Measurements from ENCODE around the gene CSTB.

CSTB gene

DNA sequence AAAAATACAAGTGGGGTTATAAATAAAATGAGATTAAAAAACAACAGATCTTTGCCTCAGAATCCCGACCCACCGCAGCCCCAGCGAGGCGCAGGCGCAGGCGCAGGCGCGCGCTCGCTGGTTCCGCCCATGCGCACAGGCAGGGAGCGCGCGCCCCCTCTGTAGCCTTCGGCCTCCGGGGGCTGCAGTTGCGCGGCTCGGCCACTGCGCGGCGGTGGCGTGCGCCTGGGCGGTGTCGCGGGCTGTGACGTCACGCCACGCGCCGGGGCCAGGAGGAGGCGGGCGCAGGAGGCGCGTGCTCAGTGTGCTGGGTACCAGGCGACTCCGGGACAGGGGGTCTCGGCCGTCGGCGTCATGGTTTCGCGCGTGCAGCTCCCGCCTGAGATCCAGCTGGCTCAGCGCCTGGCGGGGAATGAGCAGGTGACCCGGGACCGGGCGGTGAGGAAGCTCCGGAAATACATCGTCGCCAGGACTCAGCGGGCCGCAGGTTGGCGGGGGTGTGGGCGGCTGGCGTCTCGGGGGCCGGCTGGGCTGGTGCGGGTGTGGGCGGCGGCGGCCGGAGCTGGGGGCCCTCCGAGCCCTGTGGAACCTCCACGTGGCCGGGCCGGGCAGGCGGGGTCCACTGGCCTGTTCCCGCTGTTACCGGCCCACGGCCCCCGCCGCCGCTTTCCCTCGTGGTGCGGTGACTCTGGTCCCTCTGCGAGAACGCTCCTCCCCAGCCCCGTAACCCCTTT is 13.3 kb upstream of the CSTB start, which contains the start of gene RRP1:
Gene RRP1, plus strand, starts transcription at position 302 of the 734 bp plus-strand sequence. Its CDS starts 53 bp downstream, at position 355.
- peak; percentile 28 for DNase-seq

GRCh38 chr21:43786807-43787440 is 10.8 kb upstream of the CSTB start:
- DNase-seq = no peak

- DNase-seq = no peak
Observed at GRCh38 chr21:43786300-43786806, 10.2 kb upstream of the CSTB start.

GRCh38 chr21:43785134-43785533 is 9.0 kb upstream of the CSTB start:
- no peak for DNase-seq

DNA sequence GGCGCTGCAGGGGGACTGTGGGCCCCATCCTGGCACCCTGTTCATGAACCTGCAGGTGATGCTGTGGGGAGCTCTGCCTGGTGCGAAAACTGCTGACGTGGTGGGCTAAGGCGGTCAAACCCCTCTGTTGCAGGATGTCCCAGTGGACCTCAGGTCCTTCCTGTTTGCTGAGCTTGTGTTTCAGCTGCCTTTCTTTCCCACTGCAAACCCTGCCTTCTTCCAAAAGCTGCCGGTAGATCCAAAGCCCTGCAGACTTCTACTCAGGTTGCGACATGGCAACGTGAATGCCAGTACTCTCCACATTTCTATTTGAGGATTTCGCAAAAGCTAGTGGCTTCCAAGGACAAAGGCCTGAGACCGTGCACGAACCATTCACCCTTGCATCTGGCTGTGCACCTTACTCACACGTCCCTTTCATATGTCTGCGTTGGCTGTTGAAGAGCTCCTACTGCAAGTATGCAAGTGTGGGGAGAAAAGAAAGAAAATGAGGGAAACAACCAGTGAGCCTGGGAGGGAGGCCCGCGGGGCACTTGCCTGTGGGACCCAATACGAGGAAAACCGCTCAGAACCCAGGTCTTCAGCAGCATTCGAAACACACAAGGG is 7.1 kb upstream of the CSTB start:
- DNase-seq = no peak

GRCh38 chr21:43782431-43783097 is 6.5 kb upstream of the CSTB start:
- no peak for DNase-seq

DNA sequence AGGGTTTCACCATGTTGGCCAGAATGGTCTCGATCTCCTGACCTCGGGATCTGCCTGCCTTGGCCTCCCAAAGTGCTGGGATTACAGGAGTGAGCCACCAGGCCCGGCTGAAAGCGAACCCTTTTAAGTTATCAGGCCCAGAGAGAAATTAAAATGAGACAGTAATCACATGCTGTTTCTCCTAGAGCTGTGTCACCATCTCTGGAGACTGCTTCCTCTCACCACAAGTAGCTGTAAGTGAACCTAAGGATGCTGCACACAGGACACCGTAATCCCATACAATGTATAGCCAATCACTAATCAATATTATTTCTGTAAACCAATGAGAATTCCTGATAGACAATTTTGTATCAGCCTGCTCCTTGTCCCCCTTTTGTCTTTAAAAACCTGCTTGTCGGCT is 5.7 kb upstream of the CSTB start:
- no peak for DNase-seq

DNA sequence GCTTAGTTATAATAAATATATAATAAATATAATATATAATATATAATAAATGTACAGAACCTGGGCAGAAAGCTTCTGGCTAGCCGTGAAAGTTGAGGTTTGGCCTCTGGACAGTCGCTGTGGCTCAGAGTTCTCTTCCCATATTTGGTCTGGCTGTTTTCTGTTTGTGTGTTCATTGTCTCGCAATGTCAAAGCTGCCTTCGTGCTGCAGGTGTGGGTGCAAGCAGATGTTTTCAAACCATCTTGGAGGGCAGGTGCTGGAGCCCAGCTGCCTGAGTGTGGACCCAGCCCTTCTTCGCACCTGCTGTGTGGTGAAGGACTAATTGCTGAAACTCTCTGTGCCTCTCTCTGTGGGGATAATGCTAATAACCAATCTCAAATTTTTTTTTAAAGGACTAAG is 3.6 kb upstream of the CSTB start:
- DNase-seq = no peak

GRCh38 chr21:43778469-43779335 is 2.6 kb upstream of the CSTB start:
- DNase-seq = no peak

GRCh38 chr21:43777953-43778352 is 1.8 kb upstream of the CSTB start:
- no peak for DNase-seq

GRCh38 chr21:43775190-43775589 is 918 bp downstream of the CSTB start:
- DNase-seq = no peak

DNA sequence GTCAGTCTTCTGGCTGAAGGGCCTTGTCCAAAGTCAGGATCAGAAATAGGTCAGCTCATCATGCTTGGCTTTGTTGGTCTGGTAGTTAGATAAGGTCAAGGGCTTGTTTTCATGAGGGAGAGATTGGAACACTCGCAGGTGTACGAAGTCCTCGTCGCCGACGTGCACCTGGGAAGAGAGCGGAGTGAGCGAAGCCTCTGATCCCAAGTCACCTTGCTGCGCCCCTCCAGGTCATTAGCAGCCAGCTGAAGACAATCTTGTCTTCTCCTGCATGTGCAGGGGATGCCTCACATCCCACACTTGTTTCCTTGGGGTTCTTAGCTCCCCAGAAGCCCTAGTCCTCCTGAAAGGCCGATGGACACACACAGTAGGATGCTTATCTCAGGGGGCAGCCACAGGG is 1.9 kb downstream of the CSTB start:
- no peak for DNase-seq

GRCh38 chr21:43772425-43772821 is 3.7 kb downstream of the CSTB start:
- no peak for DNase-seq

- DNase-seq = no peak
Observed at GRCh38 chr21:43771698-43772424, 4.2 kb downstream of the CSTB start.

- no peak for DNase-seq
Observed at GRCh38 chr21:43771199-43771675, 4.9 kb downstream of the CSTB start.

GRCh38 chr21:43770066-43770655 is 5.9 kb downstream of the CSTB start:
- DNase-seq = no peak

DNA sequence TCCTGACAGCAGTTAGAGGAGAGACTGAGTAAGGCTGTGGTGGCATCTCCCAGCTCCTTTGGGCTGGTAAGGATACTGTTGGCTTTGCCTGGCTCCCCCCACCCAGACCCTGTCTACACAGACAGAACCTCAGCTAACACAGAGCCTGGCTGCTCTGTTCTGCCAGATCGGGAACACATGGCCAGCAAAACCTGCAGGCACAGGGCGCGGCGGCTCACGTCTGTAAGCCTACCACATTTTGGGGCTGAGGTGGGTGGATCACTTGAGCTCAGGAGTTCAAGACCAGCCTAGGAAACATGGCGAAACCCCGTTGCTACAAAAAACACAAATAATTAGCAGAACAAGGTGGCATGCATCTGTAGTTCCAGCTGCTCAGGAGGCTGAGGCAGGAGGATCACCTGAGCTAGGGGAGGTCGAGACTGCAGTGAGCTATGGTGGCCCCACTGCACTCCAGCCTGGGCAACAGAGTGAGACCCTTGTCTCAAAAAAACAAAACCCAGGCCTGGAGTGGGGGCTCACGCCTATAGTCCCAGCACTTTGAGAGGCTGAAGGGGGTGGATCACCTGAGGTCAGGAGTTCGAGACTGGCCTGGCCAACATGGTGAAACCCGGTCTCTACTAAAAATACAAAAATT is 6.7 kb downstream of the CSTB start:
- DNase-seq = no peak

DNA sequence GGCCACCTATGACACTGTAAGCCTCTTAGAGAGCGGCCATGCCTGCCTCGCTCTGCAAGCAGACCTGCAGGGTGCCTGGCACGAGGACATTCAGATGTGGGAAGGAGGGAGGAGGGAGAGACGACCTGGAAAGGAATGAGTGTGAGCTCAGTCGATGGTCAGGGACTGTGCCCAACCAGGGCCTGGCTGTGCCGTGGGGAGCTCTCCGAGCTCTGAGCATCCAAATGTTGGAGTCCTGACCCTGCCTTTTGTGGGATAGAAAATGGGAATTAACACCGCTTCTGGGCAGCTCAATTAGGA is 7.3 kb downstream of the CSTB start:
- no peak for DNase-seq

GRCh38 chr21:43767984-43768867 is 7.9 kb downstream of the CSTB start:
- no peak for DNase-seq

GRCh38 chr21:43767498-43767983 is 8.6 kb downstream of the CSTB start:
- DNase-seq = no peak

Data from NCI-H524 treated with DMSO at 0.1 percent for 48 hours (cell line).